Keratinocyte (primary cell): Measurements from ENCODE around the gene NECTIN1. TPM values are rescaled to one million over a fixed set of nuclear protein-coding genes. Genes with fewer than 3 reads are reported as not detected.

Experiments
- DNase-seq: peaks from one replicate; pipeline ENCODE4 v3.0.0-alpha.2; 2011; ENCODE audit warnings: low read depth, missing footprints, low spot score
- FAIRE-seq: peaks from 2 replicates; lab custom pipeline; 2011; peaks lifted over from hg19 to GRCh38; lab: Jason Lieb, UNC
- H2AFZ ChIP-seq: 2 replicates; pipeline ENCODE4 v1.6.0; 2012; ENCODE audit warnings: low read length, control low read depth, inconsistent platforms; ENCODE audit not compliant: control insufficient read depth
- H3K27ac ChIP-seq: 2 replicates; pipeline ENCODE4 v1.5.1; 2011; ENCODE audit warnings: low read length; ENCODE audit not compliant: control insufficient read depth, insufficient read depth
- H3K27me3 ChIP-seq: 3 replicates; pipeline ENCODE4 v1.6.0; 2011; ENCODE audit warnings: low read length; ENCODE audit not compliant: control insufficient read depth, insufficient read depth; ENCODE audit errors: extremely low read depth
- H3K36me3 ChIP-seq, 2 experiments: 2 replicates in 1 of 2; 3 replicates in 1 of 2; pipeline ENCODE4 v1.5.1; 2011; ENCODE audit warnings: low read length in 2 of 2, mild to moderate bottlenecking in 1 of 2; ENCODE audit not compliant: control insufficient read depth in 2 of 2, insufficient read depth in 2 of 2; ENCODE audit errors: extremely low read depth in 1 of 2
- H3K4me1 ChIP-seq: 3 replicates; pipeline ENCODE4 v1.5.1; 2011; ENCODE audit warnings: low read length; ENCODE audit not compliant: control insufficient read depth, insufficient read depth; ENCODE audit errors: extremely low read depth
- H3K4me2 ChIP-seq: 3 replicates; pipeline ENCODE4 v1.6.0; 2011; ENCODE audit warnings: low read depth, low read length; ENCODE audit not compliant: control insufficient read depth, insufficient read depth; ENCODE audit errors: extremely low read depth
- H3K4me3 ChIP-seq, 3 experiments: fragments of 200-600 bp in 1 of 3; sonication (generic) in 1 of 3; 2 replicates in 2 of 3; 3 replicates in 1 of 3; pipeline ENCODE4 v1.5.1; 2011 to 2016; ENCODE audit warnings: low read length in 3 of 3, mild to moderate bottlenecking in 3 of 3, control low read depth in 2 of 3, inconsistent platforms in 1 of 3, low read depth in 1 of 3, mixed read lengths in 1 of 3, mixed run types in 1 of 3, moderate library complexity in 1 of 3; ENCODE audit not compliant: control insufficient read depth in 2 of 3, insufficient read depth in 2 of 3; ENCODE audit errors: extremely low read depth in 1 of 3
- H3K79me2 ChIP-seq: 2 replicates; pipeline ENCODE4 v1.6.0; 2012; ENCODE audit warnings: low read length; ENCODE audit not compliant: control insufficient read depth, insufficient read depth
- H3K9ac ChIP-seq: 3 replicates; pipeline ENCODE4 v1.6.0; 2011; ENCODE audit warnings: low read length; ENCODE audit not compliant: control insufficient read depth, insufficient read depth; ENCODE audit errors: extremely low read depth
- H3K9me1 ChIP-seq: 3 replicates; pipeline ENCODE4 v1.6.0; 2011; ENCODE audit warnings: low read length; ENCODE audit not compliant: control insufficient read depth, insufficient read depth; ENCODE audit errors: extremely low read depth
- H3K9me3 ChIP-seq: 2 replicates; pipeline ENCODE4 v1.5.1; 2012; ENCODE audit warnings: low read depth, low read length; ENCODE audit not compliant: control insufficient read depth
- H4K20me1 ChIP-seq: 3 replicates; pipeline ENCODE4 v1.6.0; 2011; ENCODE audit warnings: low read length; ENCODE audit not compliant: control insufficient read depth, insufficient read depth; ENCODE audit errors: extremely low read depth
- EZH2 ChIP-seq: IDR thresholded peaks from one replicate; pipeline ENCODE4 v1.6.1; 2012; ENCODE audit warnings: inconsistent platforms, mild to moderate bottlenecking, low read length, moderate library complexity
- dilution Hi-C: fragments of 300-500 bp; cut with MboI; formaldehyde crosslinking; loops from one replicate; pipeline ENCODE4 v1.7.0; 2020; ENCODE audit warnings: low sequenced_read_pairs; ENCODE audit not compliant: extremely low pct_ligation_motif_present
- polyA plus RNA-seq, 5 experiments: library from polyadenylated mRNA; depleted of rRNA in 3 of 5; stranded (reverse) in 3 of 5; stranded (forward) in 1 of 5; unstranded in 1 of 5; fragments of >200 nt; gene quantifications; 1 replicate in 1 of 5; 2 replicates in 3 of 5; 3 replicates in 1 of 5; pipeline versions ENCODE4 v1.2.1 to v1.2.3, GENCODE V29; 2011 to 2012; ENCODE audit warnings: missing spikeins in 2 of 5, low read depth in 1 of 5, low replicate concordance in 1 of 5
- TF ChIP-seq, protein P1 (sequence below), 3 experiments: IDR thresholded peaks in 1 of 3; conservative IDR thresholded peaks in 1 of 3; optimal IDR thresholded peaks in 1 of 3; 2 replicates in 2 of 3; 3 replicates in 1 of 3; pipeline versions ENCODE3 to v1.5.1; 2011; ENCODE audit warnings: low read length in 3 of 3, mild to moderate bottlenecking in 3 of 3, moderate library complexity in 2 of 3, control low read depth in 1 of 3, inconsistent platforms in 1 of 3; ENCODE audit not compliant: insufficient read depth in 2 of 3; ENCODE audit errors: extremely low read depth in 1 of 3

The NECTIN1 gene
- polyA plus RNA-seq, 1 donor (not counting 4 experiments of a cell fraction or from before 2014, with no cell fraction given) = 37.5 TPM

DNA sequence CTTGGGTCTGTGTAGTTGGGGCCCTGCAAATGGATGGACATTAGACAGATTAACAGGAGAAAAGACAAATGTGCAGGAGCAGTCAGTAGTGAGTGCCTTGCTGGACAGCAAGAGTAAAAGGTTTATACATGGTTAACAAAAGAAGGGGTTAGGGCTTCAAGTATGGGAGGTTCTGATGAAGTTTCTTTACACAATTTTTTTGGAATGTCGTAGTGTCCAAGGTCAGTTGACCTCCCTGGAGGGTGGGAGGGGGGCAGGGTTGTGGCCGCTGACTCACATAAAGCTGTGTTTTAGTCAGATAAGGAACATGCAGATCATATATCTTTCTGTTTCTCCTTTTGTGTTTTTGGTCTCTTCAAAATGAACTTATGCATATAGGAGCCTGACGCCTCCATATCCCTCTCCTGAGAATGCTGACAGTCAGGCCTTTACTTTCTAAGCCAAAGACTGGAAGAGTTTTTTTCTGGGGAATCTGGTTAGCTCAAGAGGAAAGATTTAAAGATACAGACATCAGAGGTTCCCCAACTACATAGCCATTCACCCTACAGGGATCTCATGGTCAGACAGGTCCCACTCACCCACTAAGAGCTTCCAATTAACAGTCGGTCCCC, 134.3 kb downstream of the NECTIN1 start:
- H2AFZ ChIP-seq = no peak overlapping the region
- dilution Hi-C loops = no loop called here
- H3K9me3 ChIP-seq = no peaks in the 10 kb centered on the region
- no peak for FAIRE-seq
- H4K20me1 ChIP-seq = no peaks in the 10 kb centered on the region
- no peak overlapping the region for H3K4me2 ChIP-seq
- TF ChIP-seq, protein P1, sequence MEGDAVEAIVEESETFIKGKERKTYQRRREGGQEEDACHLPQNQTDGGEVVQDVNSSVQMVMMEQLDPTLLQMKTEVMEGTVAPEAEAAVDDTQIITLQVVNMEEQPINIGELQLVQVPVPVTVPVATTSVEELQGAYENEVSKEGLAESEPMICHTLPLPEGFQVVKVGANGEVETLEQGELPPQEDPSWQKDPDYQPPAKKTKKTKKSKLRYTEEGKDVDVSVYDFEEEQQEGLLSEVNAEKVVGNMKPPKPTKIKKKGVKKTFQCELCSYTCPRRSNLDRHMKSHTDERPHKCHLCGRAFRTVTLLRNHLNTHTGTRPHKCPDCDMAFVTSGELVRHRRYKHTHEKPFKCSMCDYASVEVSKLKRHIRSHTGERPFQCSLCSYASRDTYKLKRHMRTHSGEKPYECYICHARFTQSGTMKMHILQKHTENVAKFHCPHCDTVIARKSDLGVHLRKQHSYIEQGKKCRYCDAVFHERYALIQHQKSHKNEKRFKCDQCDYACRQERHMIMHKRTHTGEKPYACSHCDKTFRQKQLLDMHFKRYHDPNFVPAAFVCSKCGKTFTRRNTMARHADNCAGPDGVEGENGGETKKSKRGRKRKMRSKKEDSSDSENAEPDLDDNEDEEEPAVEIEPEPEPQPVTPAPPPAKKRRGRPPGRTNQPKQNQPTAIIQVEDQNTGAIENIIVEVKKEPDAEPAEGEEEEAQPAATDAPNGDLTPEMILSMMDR (optimal IDR thresholded peaks at IDR 0.05 in 1 of 3, IDR thresholded peaks at IDR 0.05 in 1 of 3, conservative IDR thresholded peaks at IDR 0.05 in 1 of 3; ENCODE audit: extremely low read depth in 1 of 3, insufficient read depth in 2 of 3, low read length in 3 of 3) = no peak
- TF ChIP-seq EZH2 = no peak
- peaks cover 42% of the 10 kb centered on the region for H3K4me1 ChIP-seq
- no peak overlapping the region for H3K9ac ChIP-seq
- no peak overlapping the region for H3K4me3 ChIP-seq
- H3K79me2 ChIP-seq = no peaks in the 10 kb centered on the region
- H3K9me1 ChIP-seq = no peaks in the 10 kb centered on the region
- H3K27me3 ChIP-seq = no peaks in the 10 kb centered on the region
- no peaks in the 10 kb centered on the region for H3K36me3 ChIP-seq
- no peak for DNase-seq
- H3K27ac ChIP-seq = no peak overlapping the region

DNA sequence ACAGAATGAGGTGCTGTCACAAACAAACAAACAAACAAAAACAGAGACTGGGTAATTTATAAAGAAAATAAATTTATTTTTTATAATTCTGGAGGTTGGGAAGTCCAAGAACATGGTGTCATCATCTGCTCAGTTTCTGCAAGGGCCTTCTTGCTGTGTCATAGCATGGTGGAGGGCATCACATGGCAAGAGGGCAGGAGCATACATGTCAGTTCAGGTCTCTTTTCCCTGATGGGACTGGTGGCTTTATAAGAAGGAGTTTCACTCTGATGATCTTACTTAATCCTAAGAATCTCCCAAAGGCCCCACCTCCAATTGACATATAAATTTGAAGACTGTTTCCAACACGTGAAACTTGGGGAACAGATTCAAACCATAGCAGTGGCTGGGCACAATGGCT, 135.7 kb downstream of the NECTIN1 start:
- H3K27me3 ChIP-seq = no peaks in the 10 kb centered on the region
- no peaks in the 10 kb centered on the region for H3K79me2 ChIP-seq
- no peak overlapping the region for H3K4me3 ChIP-seq
- H3K27ac ChIP-seq = no peak overlapping the region
- H3K9me3 ChIP-seq = no peaks in the 10 kb centered on the region
- FAIRE-seq (no peak), DNase-seq (no peak)
- no peaks in the 10 kb centered on the region for H3K9me1 ChIP-seq
- peaks cover 30% of the 10 kb centered on the region for H3K4me1 ChIP-seq
- no peaks in the 10 kb centered on the region for H4K20me1 ChIP-seq
- H3K36me3 ChIP-seq = no peaks in the 10 kb centered on the region
- TF ChIP-seq, protein P1 (optimal IDR thresholded peaks at IDR 0.05 in 1 of 3, IDR thresholded peaks at IDR 0.05 in 1 of 3, conservative IDR thresholded peaks at IDR 0.05 in 1 of 3; ENCODE audit: extremely low read depth in 1 of 3, insufficient read depth in 2 of 3, low read length in 3 of 3) = no peak
- TF ChIP-seq EZH2 = no peak
- H2AFZ ChIP-seq = no peak overlapping the region
- dilution Hi-C loops = no loop called here
- no peak overlapping the region for H3K4me2 ChIP-seq
- H3K9ac ChIP-seq = no peak overlapping the region
